BLaER1 (cell line): ENCODE data around the gene SVIL.
"Not testable (repeated sequence)": the region's sequence is repeated elsewhere in the genome, so short reads cannot be mapped to it uniquely, and the experiment has no call there.

Experiments
- H3K27ac ChIP-seq: shearing (Covaris generic); formaldehyde crosslinking; 2 replicates; pipeline ENCODE4 v1.8.1; 2022
- H3K27me3 ChIP-seq: shearing (Covaris generic); formaldehyde crosslinking; 2 replicates; pipeline ENCODE4 v1.8.1; 2022
- H3K36me3 ChIP-seq: shearing (Covaris generic); formaldehyde crosslinking; 2 replicates; pipeline ENCODE4 v1.8.1; 2022
- H3K4me1 ChIP-seq: shearing (Covaris generic); formaldehyde crosslinking; 2 replicates; pipeline ENCODE4 v1.8.1; 2022
- H3K4me2 ChIP-seq: shearing (Covaris generic); formaldehyde crosslinking; 2 replicates; pipeline ENCODE4 v1.8.1; 2022
- H3K4me3 ChIP-seq: shearing (Covaris generic); formaldehyde crosslinking; 2 replicates; pipeline ENCODE4 v1.8.1; 2022
- H3K9ac ChIP-seq: shearing (Covaris generic); formaldehyde crosslinking; 2 replicates; pipeline ENCODE4 v1.8.1; 2022
- H3K9me3 ChIP-seq: shearing (Covaris generic); formaldehyde crosslinking; 2 replicates; pipeline ENCODE4 v1.8.1; 2022
- H4K20me1 ChIP-seq: shearing (Covaris generic); formaldehyde crosslinking; 2 replicates; pipeline ENCODE4 v1.8.1; 2022
- Cebpa-rat ChIP-seq: shearing (Covaris generic); IDR thresholded peaks from 2 replicates; pipeline ENCODE4 v1.8.1; 2022

The SVIL gene

DNA sequence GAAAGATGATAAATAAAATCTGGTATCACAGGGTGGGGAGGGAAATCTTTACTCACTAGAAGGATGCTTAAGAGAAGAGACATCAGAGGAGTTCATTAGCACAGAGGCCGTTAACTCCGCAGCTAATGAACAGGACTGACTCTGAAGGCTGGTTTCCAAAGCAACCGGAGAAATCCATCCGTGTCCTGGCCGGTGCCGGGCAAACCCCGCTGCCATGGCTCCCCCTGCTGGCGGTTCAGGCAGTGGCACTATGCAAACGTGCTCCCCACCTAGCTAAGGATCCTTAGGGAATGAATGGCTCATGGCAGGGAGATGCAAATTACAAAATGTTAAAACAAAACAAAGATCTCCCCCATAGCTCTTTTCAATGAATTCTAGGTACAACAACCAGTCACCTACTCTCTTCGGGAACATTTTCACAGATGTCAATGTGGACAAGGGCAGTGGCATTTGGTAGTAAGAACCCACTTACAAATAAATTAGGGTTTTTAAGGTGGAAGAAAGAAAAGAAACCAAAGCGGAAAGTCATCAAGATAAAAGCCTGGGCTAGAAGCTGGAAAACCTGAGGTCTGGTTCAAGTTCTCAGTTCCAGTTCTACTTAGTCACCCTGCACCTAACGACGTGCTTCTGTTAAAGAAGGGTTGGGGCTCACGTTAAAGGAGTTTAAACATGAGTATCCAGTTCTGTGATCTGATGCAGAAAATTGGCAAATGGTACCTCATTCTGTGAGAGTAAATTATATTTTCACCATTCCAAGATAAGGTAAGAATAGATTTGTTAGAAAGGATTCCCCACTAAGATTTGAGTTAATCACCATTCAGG lies 138.2 kb downstream of the SVIL start:
- Histone ChIP-seq H3K9ac (no peak overlapping the region), H3K27me3 (no peaks in the 10 kb centered on the region), H3K4me3 (no peak overlapping the region), H3K36me3 (peaks cover 36% of the 10 kb centered on the region), H3K4me2 (no peak overlapping the region), H3K27ac (no peak overlapping the region), H3K4me1 (peaks cover 7% of the 10 kb centered on the region), H3K9me3 (no peaks in the 10 kb centered on the region), H4K20me1 (no peaks in the 10 kb centered on the region)
- TF ChIP-seq Cebpa-rat: no peak

DNA sequence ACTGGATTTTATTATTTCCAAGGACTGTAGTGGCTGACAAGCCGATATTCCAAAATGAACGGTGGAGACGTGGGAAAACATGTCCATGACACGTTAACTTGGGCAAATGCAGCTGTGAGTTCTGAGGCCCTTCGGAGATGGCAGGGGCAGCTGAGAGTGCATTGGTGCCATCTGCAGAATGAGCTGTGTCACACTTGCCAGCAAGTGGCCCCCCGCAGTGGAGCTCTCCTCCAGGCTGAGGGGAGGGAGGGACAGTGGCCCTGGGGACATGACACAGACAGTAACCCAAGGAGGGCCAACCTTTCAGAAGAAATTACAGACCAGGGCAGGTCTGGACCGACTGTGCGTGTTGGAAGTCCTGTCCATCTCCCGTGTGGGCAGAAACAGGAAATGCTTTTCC lies 139.4 kb downstream of the SVIL start:
- no peak overlapping the region for H3K9ac ChIP-seq
- peaks cover 7% of the 10 kb centered on the region for H3K4me1 ChIP-seq
- H3K4me2 ChIP-seq: no peak overlapping the region
- no peak overlapping the region for H3K4me3 ChIP-seq
- H4K20me1 ChIP-seq: no peaks in the 10 kb centered on the region
- peaks cover 47% of the 10 kb centered on the region for H3K36me3 ChIP-seq
- no peak overlapping the region for H3K27ac ChIP-seq
- H3K27me3 ChIP-seq: no peaks in the 10 kb centered on the region
- H3K9me3 ChIP-seq: no peaks in the 10 kb centered on the region
- no peak for TF ChIP-seq Cebpa-rat

DNA sequence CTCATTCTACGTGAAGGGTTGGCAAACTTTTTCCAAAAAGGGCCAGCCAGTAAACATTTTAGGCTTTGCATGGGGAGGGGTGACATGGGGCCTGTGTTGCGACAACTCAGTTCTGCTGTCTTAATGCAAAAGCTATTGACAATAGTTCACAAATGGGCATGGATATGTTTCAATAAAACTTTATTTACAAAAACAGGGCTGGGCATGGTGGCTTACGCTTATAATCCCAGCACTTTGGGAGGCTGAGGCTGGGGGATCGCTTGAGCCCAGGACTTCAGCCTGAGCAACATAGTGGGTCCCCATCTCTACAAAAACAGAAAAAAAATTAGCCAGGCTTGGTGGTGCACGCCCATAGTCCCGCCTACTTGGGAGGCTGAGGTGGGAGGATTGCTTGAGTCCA lies 141.1 kb downstream of the SVIL start:
- Histone ChIP-seq H3K9me3 (no peaks in the 10 kb centered on the region), H3K9ac (no peak overlapping the region), H4K20me1 (no peaks in the 10 kb centered on the region), H3K4me1 (peaks cover 7% of the 10 kb centered on the region), H3K4me3 (no peak overlapping the region), H3K27ac (no peak overlapping the region), H3K36me3 (peaks cover 55% of the 10 kb centered on the region), H3K27me3 (no peaks in the 10 kb centered on the region), H3K4me2 (no peak overlapping the region)
- no peak for TF ChIP-seq Cebpa-rat

DNA sequence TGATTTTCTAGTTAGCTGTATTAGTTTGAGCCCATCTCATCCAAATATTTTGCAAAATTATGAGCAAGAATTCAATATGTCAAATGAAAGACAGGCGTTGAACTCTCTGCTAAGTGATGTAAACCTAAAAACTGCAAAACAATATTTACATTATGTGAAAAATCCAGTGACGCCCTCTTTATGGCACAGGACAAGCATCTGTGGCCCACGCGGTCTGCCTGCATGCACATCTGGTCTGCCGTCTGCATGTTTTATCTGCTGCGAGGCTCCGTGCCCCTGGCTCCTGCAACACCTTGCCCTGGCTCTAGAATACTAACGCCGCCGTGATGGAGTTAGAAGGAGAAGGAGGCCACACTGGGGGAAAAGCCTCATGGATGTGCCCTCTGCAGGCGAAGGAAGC lies 142.0 kb downstream of the SVIL start:
- H3K4me2 ChIP-seq: no peak overlapping the region
- no peaks in the 10 kb centered on the region for H3K27me3 ChIP-seq
- H3K9ac ChIP-seq: no peak overlapping the region
- H3K4me3 ChIP-seq: no peak overlapping the region
- no peak overlapping the region for H3K27ac ChIP-seq
- no peak for TF ChIP-seq Cebpa-rat
- H3K36me3 ChIP-seq: peaks cover 64% of the 10 kb centered on the region
- H4K20me1 ChIP-seq: no peaks in the 10 kb centered on the region
- H3K9me3 ChIP-seq: no peaks in the 10 kb centered on the region
- peaks cover 12% of the 10 kb centered on the region for H3K4me1 ChIP-seq

DNA sequence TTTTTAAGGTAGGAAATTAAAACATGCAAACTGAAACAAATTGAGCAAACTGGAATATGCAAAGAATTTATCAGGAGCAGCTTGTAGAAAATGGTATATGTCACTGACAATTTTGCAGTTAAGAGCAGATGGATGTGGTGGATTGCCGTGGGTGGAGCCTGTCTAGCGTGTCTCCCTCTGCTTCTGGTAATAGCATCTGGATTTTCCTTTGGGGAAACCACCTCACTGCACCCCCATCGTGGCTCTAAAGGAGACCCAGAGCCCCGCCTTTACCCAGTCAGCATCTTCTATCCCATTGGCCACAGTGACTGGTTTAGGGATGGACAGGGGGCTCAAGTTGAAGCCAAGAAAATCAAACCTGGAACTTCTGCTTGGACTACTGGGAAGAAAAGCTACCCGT lies 142.9 kb downstream of the SVIL start:
- Histone ChIP-seq H4K20me1 (no peaks in the 10 kb centered on the region), H3K9me3 (no peaks in the 10 kb centered on the region), H3K27me3 (no peaks in the 10 kb centered on the region), H3K4me2 (no peak overlapping the region), H3K4me3 (no peak overlapping the region), H3K4me1 (peaks cover 20% of the 10 kb centered on the region), H3K9ac (no peak overlapping the region), H3K27ac (no peak overlapping the region), H3K36me3 (peaks cover 66% of the 10 kb centered on the region)
- TF ChIP-seq Cebpa-rat: no peak

DNA sequence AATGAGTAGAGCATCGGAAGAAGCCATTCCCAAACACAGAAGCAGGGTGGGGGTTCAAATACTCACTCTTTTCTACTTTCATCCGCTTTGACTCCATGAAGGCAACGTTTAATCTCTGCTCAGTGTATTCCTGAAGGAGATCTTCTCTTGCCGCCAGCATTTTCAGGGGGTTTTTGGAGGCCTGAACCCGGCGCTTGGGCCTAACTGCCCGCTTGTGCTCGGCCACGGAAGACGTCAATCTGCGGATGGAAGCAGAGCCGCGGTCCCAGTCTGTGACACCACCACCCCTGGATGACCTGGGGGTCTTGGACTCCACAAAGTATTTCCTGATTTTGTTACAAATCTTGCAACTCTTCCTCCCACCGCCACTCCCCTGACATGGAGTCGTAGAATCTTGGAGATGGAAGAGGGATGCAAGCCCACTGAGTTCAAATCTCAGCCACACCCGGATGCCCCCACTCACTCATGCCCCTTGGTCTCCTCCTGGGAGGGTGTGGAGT lies 143.9 kb downstream of the SVIL start:
- H3K27ac ChIP-seq, H3K27me3 ChIP-seq, H3K4me3 ChIP-seq, H3K9me3 ChIP-seq, H3K9ac ChIP-seq, H4K20me1 ChIP-seq, H3K4me2 ChIP-seq: not testable (repeated sequence)
- peaks cover 66% of the 10 kb centered on the region for H3K36me3 ChIP-seq
- peaks cover 21% of the 10 kb centered on the region for H3K4me1 ChIP-seq

DNA sequence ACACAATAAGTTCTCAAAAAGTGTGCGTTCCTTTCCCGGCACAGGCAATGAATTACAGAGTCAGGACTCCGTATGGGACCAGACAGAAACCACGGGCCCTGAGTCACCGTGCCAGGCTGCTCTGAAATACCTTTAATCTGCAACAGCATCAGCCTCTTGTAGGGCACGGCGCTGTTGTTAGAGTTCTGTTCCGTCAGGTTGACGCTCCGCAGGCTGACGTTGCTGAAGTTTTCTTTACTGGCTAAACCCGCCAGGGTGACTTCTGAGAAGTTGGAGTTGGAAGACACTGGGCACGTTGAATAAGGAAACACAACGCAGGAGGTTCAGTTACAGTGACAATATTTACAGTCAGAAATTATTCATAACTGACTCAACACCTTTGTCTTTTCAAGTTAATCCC lies 146.3 kb downstream of the SVIL start:
- H4K20me1 ChIP-seq, H3K9me3 ChIP-seq: not testable (repeated sequence)

DNA sequence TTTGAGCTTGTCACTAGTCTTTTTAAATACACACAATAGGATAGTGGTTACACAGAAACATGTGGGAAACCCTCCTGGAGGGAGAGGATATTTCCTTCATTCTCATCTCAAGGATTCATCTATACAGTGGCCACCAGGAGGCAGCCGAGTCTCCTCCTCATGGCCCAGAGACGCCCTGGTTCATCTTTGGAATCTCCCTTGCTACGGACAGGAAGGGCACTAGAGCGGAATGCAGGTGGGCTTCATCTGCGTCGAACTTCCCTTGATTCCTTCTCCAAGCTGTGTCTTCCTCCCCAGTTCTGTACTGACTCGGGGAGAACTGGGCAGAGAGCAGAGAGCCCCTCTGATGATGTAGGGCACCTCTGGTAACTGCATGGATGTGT lies 146.9 kb downstream of the SVIL start:
- peak overlapping the region; percentile 44; the same call in 1 of the 2 replicates for H3K4me2 ChIP-seq
- not testable (repeated sequence) for H3K9ac ChIP-seq, H4K20me1 ChIP-seq, H3K4me3 ChIP-seq, H3K27me3 ChIP-seq, H3K27ac ChIP-seq, H3K9me3 ChIP-seq
- H3K4me1 ChIP-seq: peaks cover 26% of the 10 kb centered on the region
- peaks cover 43% of the 10 kb centered on the region for H3K36me3 ChIP-seq

More for the DNA sequence above, 146.3 kb downstream of the SVIL start:
- H3K4me2 ChIP-seq, H3K4me3 ChIP-seq, H3K27me3 ChIP-seq, H3K9ac ChIP-seq, H3K27ac ChIP-seq: not testable (repeated sequence)
- peaks cover 21% of the 10 kb centered on the region for H3K4me1 ChIP-seq
- H3K36me3 ChIP-seq: peaks cover 49% of the 10 kb centered on the region

DNA sequence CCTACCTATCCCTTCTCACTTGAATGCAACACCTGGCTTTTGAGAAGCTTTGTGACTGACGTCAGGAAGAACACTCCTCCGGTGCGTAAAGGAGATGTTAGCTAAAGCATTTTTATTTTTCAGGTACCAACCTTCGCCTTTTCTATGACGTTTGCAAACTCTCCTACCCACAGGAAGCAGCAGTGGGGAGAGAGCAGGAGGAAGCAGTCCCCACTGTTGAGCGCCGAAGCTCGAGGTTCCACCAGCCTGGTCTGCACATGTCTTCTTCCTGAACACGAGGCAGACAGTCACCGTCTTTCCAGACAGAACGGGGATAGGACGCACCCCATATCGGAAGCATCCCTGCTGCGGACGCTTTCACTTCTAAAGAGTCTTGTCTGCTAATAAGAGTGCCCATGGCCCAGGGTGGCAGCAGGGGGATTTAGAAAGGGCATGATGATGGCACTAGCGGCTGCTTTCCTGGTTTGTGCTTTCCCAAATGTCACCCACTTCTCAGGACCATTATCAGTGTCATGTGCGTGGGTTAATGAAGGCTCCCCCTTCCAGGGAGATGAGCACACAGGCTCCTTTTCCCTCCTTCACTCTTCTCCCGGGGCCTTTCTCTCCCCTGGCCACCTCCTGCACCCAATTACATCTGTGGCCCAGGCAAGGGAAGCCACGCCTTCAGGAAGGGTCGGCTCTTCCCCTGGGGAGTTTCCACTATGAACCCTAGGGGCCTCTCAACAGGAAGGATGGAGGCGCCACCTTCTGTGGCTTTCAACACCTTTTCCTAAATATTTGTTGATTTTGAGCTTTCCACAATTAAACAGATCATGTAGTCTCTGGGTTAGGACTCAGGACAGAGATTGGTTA lies 147.5 kb downstream of the SVIL start:
- H3K9me3 ChIP-seq, H3K27me3 ChIP-seq, H3K27ac ChIP-seq, H3K9ac ChIP-seq, H3K4me3 ChIP-seq, H4K20me1 ChIP-seq: not testable (repeated sequence)
- peaks cover 32% of the 10 kb centered on the region for H3K4me1 ChIP-seq
- peak overlapping the region; percentile 44 for H3K4me2 ChIP-seq
- H3K36me3 ChIP-seq: peaks cover 37% of the 10 kb centered on the region

DNA sequence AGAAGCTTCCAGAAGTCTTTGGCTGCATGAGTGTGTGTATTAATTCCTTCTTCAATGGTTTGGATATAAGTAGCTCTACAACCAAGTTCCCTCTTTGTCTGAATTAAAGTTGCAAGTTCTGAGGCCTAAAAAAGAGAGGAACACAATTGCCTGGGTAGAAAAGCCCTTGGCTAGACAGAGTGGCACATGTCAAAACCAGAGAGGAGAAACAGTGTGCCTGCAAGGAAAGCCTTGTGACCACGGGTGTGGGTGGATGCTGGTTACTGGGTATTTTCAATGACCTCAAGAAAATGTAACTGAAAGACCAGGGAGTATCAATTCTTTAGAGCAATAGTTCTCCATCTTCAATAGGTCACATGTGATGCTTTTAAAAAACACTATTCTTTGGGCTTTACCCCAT lies 148.3 kb downstream of the SVIL start:
- Histone ChIP-seq H4K20me1 (no peaks in the 10 kb centered on the region), H3K4me1 (peaks cover 30% of the 10 kb centered on the region), H3K36me3 (peaks cover 29% of the 10 kb centered on the region), H3K9ac (no peak overlapping the region), H3K9me3 (no peaks in the 10 kb centered on the region), H3K4me3 (no peak overlapping the region), H3K27ac (no peak overlapping the region), H3K4me2 (no peak overlapping the region), H3K27me3 (no peaks in the 10 kb centered on the region)
- no peak for TF ChIP-seq Cebpa-rat

DNA sequence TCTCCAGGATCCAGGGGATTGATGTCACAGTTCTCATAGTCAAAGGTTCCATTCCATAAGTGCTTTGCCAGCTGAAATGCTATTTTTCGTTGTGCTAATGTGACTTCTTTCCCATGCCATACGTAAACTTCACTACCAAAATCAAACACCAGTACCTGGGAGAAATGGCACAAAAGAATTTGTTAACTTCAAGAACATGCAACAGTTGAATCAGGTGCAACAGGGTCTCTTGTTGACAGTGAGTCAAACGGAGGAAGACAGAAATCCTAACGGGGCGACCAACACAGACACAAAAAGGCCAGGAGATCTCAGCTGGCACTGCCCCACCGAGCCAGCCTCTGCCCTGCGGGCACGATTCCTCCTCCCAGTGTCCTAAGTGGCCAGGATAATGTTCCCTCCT lies 150.1 kb downstream of the SVIL start:
- H3K4me3 ChIP-seq, H3K9me3 ChIP-seq, H3K27ac ChIP-seq, H3K27me3 ChIP-seq, H3K9ac ChIP-seq, H3K4me2 ChIP-seq, H4K20me1 ChIP-seq: not testable (repeated sequence)
- Histone ChIP-seq H3K36me3 (peaks cover 20% of the 10 kb centered on the region), H3K4me1 (peaks cover 42% of the 10 kb centered on the region)
